ENCODE measurements around the gene GPS1. TPM values are rescaled to one million over a fixed set of nuclear protein-coding genes. Genes with fewer than 3 reads are reported as not detected.

The GPS1 gene
- total and polyA plus RNA-seq, 9 of the 15 experiments (the other 6 are each of a cell fraction or from before 2014, with no cell fraction given): 3.1 to 167 (median 69.9) TPM

DNA sequence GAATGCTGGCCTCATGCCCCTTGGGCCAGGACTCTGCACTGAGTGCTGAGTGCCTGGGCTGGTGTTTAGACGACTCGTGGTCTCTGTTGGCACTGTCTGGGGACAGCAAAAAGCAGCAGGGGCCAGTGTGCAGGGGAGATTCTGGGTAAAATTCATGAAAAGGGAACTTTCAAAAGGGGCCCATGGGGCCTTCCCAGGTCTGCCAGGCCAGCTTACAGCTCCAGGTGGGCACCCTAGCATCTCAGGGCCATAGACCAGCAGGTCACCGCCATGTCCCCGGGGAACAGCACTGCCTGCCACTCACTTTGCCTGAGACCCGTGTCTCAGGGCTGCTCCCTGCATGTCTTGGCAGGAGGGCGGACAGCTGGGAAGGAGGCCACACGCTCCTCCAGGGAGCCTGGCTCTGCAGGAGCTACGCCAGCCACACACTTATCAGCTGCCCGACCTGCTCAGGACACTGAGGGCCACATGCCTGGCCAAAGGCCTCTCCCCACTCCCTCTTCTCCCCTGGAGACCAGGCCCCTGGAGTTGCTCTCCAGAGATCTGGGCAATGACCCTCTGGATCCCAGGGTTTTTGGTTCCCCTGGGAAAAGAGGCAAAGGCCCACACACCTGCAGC is 55.1 kb downstream of the GPS1 start:
- Histone ChIP-seq H3K9me3 (replicated peaks; ENCODE audit: control insufficient read depth, insufficient read depth, low read depth, low read length) (no peaks in the 10 kb centered on the region), H3K36me3 (ENCODE audit: control insufficient read depth, insufficient read depth, low read length) (no peaks in the 10 kb centered on the region; the same call in 2 of the 3 replicates), H2AFZ (ENCODE audit: low read depth, low read length) (no peak overlapping the region), H4K20me1 (replicated peaks; ENCODE audit: control insufficient read depth, insufficient read depth, low read length) (no peaks in the 10 kb centered on the region), H3K4me2 (ENCODE audit: insufficient read depth, low read length) (no peak overlapping the region), H3K27ac (ENCODE audit: extremely low read depth, low read depth, low read length) (peak overlapping the region; percentile 44; the same call in 1 of the 3 replicates), H3K4me1 (replicated peaks in 1 of 2; ENCODE audit: control insufficient read depth in 2 of 2, insufficient read depth in 2 of 2, low read length in 2 of 2) (peaks cover 18 to 66% of the 10 kb centered on the region in 2 experiments), H3K9me1 (ENCODE audit: control insufficient read depth, insufficient read depth, low read length) (no peaks in the 10 kb centered on the region), H3K79me2 (ENCODE audit: control insufficient read depth, insufficient read depth, low read length) (no peaks in the 10 kb centered on the region), H3K27me3 (ENCODE audit: control insufficient read depth in 2 of 2, insufficient read depth in 2 of 2, low read length in 2 of 2) (no peaks in the 10 kb centered on the region), H3K4me3 (no peak overlapping the region), H3K9ac (ENCODE audit: insufficient read depth in 1 of 2, low read depth in 2 of 2, low read length in 2 of 2) (peak overlapping the region in 1 of 2 experiments; percentile 84; a peak in 2 of 4 replicates)
- intact Hi-C loops (cut with micrococcal nuclease): loop anchor here (5.0 kb wide), 1 partner anchor 36 kb away; no protein-coding TSS in a partner anchor
- in situ Hi-C loops (cut with MboI): no loop called here
- ChIA-PET CTCF (ENCODE audit: low intra/inter-chr PET ratio) (no interaction called here), POLR2A (interaction anchor here (0.6 to 1.0 kb wide), 2 partner anchors 23 to 594 kb away, joined by 3 to 4 read pairs; partner anchors contain the start of gene ACTG1)
- ATAC-seq (no peak), DNase-seq (ENCODE audit: extremely low read depth in 1 of 4, low spot score in 3 of 4) (no peak), FAIRE-seq (no peak)
- no TSS peak for BruUV-seq (replicated peaks)
- 74% methylated on average over 9 of the region's 9 CpGs for WGBS (ENCODE audit: insufficient coverage, low coverage, missing lambda C conversion rate)
- no peak for TF ChIP-seq NR2C2 (CRISPR knock-in tag; IDR thresholded peaks at IDR 0.05)
- TF ChIP-seq NR2C2 (tag; IDR thresholded peaks at IDR 0.05): peak; percentile 18; the same call in 1 of the 2 replicates
- peak; percentile 53 for TF ChIP-seq GABPA (tag; conservative IDR thresholded peaks at IDR 0.05; ENCODE audit: low read depth)
- no peak for TF ChIP-seq KLF1 (tag; IDR thresholded peaks at IDR 0.05)
- TF ChIP-seq, protein P1, sequence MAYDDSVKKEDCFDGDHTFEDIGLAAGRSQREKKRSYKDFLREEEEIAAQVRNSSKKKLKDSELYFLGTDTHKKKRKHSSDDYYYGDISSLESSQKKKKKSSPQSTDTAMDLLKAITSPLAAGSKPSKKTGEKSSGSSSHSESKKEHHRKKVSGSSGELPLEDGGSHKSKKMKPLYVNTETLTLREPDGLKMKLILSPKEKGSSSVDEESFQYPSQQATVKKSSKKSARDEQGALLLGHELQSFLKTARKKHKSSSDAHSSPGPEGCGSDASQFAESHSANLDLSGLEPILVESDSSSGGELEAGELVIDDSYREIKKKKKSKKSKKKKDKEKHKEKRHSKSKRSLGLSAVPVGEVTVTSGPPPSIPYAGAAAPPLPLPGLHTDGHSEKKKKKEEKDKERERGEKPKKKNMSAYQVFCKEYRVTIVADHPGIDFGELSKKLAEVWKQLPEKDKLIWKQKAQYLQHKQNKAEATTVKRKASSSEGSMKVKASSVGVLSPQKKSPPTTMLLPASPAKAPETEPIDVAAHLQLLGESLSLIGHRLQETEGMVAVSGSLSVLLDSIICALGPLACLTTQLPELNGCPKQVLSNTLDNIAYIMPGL (CRISPR knock-in tag; IDR thresholded peaks at IDR 0.05): no peak
- TF ChIP-seq NUFIP1 (IDR thresholded peaks at IDR 0.05; ENCODE audit: partially characterized antibody): no peak
- no peak for TF ChIP-seq SNIP1 (IDR thresholded peaks at IDR 0.05; ENCODE audit: low read depth)
- TF ChIP-seq, protein P2, sequence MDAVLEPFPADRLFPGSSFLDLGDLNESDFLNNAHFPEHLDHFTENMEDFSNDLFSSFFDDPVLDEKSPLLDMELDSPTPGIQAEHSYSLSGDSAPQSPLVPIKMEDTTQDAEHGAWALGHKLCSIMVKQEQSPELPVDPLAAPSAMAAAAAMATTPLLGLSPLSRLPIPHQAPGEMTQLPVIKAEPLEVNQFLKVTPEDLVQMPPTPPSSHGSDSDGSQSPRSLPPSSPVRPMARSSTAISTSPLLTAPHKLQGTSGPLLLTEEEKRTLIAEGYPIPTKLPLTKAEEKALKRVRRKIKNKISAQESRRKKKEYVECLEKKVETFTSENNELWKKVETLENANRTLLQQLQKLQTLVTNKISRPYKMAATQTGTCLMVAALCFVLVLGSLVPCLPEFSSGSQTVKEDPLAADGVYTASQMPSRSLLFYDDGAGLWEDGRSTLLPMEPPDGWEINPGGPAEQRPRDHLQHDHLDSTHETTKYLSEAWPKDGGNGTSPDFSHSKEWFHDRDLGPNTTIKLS (IDR thresholded peaks at IDR 0.05; ENCODE audit: borderline replicate concordance, low read depth): no peak
- no peak for TF ChIP-seq ZNF184 (CRISPR knock-in tag; IDR thresholded peaks at IDR 0.05)
- TF ChIP-seq TARDBP (IDR thresholded peaks at IDR 0.05): no peak
- TF ChIP-seq, protein P3, sequence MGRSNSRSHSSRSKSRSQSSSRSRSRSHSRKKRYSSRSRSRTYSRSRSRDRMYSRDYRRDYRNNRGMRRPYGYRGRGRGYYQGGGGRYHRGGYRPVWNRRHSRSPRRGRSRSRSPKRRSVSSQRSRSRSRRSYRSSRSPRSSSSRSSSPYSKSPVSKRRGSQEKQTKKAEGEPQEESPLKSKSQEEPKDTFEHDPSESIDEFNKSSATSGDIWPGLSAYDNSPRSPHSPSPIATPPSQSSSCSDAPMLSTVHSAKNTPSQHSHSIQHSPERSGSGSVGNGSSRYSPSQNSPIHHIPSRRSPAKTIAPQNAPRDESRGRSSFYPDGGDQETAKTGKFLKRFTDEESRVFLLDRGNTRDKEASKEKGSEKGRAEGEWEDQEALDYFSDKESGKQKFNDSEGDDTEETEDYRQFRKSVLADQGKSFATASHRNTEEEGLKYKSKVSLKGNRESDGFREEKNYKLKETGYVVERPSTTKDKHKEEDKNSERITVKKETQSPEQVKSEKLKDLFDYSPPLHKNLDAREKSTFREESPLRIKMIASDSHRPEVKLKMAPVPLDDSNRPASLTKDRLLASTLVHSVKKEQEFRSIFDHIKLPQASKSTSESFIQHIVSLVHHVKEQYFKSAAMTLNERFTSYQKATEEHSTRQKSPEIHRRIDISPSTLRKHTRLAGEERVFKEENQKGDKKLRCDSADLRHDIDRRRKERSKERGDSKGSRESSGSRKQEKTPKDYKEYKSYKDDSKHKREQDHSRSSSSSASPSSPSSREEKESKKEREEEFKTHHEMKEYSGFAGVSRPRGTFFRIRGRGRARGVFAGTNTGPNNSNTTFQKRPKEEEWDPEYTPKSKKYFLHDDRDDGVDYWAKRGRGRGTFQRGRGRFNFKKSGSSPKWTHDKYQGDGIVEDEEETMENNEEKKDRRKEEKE (IDR thresholded peaks at IDR 0.05; ENCODE audit: borderline replicate concordance in 1 of 2, control insufficient read depth in 1 of 2, low read depth in 2 of 2, low read length in 1 of 2): no peak
- no peak for TF ChIP-seq HDAC1 (IDR thresholded peaks at IDR 0.05)
- TF ChIP-seq FUS (optimal IDR thresholded peaks at IDR 0.05; ENCODE audit: low read depth, low read length): no peak
- TF ChIP-seq, protein P4, sequence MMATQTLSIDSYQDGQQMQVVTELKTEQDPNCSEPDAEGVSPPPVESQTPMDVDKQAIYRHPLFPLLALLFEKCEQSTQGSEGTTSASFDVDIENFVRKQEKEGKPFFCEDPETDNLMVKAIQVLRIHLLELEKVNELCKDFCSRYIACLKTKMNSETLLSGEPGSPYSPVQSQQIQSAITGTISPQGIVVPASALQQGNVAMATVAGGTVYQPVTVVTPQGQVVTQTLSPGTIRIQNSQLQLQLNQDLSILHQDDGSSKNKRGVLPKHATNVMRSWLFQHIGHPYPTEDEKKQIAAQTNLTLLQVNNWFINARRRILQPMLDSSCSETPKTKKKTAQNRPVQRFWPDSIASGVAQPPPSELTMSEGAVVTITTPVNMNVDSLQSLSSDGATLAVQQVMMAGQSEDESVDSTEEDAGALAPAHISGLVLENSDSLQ (IDR thresholded peaks at IDR 0.05): no peak
- no peak for TF ChIP-seq ZFP1 (CRISPR knock-in tag; IDR thresholded peaks at IDR 0.05)

Data from K562 (cell line).